T-helper 22 cell (primary cell): ENCODE data around the gene TAPT1.
"Not testable (repeated sequence)": the region's sequence is repeated elsewhere in the genome, so short reads cannot be mapped to it uniquely, and the experiment has no call there.

ENCODE experiments used
- DNase-seq: peaks from one replicate; pipeline ENCODE4 v3.0.0-alpha.2; 2020; ENCODE audit warnings: low read depth

TAPT1 gene, protein sequence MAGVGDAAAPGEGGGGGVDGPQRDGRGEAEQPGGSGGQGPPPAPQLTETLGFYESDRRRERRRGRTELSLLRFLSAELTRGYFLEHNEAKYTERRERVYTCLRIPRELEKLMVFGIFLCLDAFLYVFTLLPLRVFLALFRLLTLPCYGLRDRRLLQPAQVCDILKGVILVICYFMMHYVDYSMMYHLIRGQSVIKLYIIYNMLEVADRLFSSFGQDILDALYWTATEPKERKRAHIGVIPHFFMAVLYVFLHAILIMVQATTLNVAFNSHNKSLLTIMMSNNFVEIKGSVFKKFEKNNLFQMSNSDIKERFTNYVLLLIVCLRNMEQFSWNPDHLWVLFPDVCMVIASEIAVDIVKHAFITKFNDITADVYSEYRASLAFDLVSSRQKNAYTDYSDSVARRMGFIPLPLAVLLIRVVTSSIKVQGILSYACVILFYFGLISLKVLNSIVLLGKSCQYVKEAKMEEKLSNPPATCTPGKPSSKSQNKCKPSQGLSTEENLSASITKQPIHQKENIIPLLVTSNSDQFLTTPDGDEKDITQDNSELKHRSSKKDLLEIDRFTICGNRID

DNA sequence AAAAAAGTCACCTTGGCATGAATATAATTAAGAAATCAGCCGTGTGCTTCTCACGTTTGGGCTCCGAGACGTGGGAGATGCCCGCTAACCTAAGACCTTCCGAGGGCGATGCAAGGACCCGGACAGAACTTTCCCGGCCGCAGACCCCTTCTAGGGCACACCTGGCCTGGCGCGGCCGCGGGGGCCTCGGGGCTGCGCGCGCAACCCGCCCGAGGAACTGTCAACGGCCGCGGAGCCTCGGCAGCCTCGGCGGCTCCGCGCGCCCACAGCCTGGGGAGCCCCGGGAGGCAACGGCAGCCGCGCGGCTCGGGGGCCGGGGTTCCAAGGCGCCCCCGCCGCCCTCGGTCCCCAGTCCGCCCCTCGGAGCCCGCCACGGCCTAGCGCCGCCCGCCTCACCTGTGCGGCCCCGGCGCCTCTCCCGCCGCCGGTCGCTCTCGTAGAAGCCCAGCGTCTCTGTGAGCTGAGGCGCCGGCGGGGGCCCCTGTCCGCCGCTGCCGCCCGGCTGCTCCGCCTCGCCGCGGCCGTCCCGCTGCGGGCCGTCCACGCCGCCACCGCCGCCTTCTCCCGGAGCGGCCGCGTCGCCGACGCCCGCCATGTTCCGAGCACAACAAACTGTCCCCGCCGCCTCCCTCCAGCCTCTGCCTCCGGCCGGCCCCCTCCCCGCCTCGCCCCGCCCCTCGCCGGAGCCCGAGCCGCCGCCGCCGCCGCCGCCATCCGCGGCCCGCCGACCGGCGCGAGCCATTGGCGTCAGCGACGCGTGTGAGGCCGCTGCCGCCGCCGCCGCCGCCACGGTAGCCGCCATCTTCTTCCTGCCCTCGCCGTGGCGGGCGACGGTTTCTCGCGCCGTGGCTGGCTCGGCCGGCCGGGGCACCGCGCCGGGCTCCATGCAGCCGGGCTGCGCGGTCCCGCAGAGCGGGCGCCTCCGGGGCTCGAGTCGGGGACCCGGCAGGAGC lies at the start of gene TAPT1:
TSS of gene TAPT1 (minus strand) at position 609 of the 953 bp plus-strand sequence. CDS start at position 595, 14 bp downstream.
- peak; percentile 65 for DNase-seq

- no peak for DNase-seq
Observed at GRCh38 chr4:16271411-16271810, 45.1 kb upstream of the TAPT1 start.

GRCh38 chr4:16270454-16271328 lies 44.4 kb upstream of the TAPT1 start:
- DNase-seq: no peak

- not testable (repeated sequence) for DNase-seq
Observed at GRCh38 chr4:16269742-16270453, 43.6 kb upstream of the TAPT1 start.

DNA sequence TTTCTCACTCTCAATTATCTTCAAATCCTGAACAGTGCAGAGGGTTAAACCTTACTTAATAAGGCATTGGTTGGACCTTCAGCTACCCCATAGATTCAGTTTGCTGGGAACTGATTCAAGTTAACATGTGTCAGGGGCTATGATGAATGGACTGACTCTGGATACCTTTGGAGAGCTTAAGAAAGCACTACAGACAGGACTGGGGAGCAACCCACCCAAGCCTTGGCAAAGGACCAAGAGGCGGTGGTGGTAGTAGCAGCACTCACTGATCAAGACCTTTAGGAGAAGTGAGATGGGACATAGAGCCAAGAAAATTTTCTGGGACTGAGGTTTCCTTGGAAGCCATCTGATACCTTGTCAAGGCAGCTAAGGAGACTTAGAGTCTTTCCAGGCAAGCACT lies 43.0 kb upstream of the TAPT1 start:
- DNase-seq: no peak

DNA sequence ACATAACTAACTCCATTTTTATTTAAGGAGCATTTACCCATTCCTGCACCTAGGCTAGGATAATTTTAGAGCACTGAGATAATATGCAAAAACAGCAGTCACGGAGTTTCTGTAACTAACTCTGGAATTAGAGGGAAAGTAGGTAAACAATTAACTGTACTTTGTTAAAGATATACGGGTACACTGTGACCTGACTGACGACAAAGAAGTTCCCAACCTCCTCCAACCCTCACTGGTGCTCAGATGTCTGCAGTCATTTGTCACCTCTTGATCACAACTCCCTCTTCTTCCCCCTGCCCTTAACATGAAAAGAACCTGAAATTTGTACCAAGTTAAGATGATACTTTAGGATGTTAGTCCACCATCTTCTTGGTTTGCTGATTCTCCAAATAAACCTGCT lies 42.0 kb upstream of the TAPT1 start:
- DNase-seq: no peak

GRCh38 chr4:16267639-16268038 lies 41.4 kb upstream of the TAPT1 start:
- DNase-seq: no peak

DNA sequence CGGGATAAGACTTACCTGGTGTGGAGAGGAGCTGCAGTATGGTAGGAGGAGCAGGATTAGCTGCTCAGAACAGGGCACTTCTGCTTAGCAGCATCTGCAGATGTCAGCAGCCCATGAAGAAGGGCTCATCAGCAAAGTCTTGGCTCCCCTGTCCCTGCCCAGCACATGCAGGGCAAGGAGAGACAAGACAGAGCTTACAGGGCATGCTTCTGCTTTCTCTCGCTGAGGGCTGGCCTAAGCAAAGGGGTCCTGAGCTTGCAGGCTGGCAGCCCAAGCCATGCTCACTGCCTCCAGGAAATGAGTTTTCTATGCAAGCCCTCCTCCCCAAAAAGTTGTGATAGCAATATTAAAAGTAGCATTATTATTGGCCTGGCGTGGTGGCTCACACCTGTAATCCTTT lies 39.5 kb upstream of the TAPT1 start:
- no peak for DNase-seq

DNA sequence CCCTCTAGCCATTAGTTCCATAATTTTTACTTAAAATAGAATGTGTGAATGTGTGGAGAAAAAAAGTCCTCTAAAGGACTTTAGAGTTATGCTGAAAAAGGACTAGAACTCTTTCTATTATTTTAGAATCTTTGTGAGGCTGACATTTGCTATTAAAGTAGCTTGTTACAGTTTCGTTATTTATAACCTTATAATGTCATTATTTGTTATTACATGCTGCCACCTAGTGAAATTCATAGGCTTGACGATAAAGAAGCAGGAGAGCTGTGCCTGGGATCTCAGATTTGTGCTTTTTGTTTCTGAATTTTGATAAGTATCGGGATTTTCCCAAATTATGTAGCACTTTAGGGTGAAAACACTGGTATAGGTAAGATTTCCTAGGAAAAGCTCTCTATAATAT lies 38.5 kb upstream of the TAPT1 start:
- no peak for DNase-seq

DNA sequence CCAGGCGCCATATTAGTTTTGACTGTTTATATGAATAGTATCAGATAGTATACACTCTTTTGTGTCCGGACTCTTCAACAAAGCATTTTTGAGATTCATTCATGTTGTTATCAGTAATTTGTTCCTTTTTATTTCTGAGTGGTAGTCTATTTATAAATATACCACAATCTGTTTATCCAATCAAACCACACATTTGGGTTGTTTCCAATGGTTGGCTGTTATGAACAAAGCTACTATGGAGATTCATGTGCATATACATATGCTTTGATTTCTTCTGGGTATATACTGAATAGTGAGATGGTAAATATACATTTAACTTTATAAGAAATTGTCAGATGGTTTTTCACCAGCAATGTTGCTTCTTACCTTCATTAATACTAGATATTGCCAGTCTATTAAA lies 36.8 kb upstream of the TAPT1 start:
- no peak for DNase-seq

DNA sequence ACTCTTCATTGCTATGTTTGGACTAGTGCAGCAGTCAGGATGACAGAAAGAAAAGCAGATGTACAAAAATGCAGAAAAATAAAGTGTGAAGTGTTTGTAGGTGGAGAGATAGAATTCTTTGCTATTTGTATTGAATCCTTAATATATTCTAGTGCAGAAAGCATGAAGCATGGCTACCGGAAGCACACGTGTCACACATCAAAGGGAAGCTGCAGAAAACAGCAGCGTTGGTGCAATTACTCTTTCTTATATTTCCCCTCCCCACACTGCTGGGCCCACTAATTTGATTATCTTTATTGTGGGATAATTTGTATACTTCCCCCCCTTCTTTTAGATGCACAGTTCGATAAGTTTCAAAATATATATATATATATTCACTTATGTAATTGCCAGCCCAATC lies 35.9 kb upstream of the TAPT1 start:
- no peak for DNase-seq

DNA sequence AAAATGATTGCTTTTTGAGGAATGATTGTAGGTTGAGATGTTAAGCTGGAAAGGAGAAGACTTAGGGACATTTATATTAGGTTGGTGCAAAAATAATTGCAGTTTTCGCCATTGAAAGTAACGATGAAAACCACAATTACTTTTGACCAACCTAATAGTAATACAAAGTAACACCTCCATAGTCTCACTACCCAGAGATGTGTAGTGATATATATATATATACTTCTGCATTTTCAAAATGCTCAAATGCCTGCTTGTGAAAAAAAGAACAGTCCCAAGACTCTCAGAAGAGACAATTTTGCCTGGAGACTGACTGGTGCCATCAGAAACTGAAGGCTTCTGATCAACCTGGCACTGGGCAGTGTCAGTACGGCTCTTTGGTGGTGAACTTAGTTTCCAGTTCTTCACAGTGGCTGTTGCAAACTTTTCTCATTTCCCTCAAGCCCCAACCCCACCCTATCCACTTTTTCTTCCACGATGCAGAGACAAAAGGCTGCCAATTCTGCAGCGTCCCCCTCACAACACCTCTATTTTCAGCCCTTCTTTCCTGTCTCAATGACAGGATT lies 35.1 kb upstream of the TAPT1 start:
- no peak for DNase-seq

DNA sequence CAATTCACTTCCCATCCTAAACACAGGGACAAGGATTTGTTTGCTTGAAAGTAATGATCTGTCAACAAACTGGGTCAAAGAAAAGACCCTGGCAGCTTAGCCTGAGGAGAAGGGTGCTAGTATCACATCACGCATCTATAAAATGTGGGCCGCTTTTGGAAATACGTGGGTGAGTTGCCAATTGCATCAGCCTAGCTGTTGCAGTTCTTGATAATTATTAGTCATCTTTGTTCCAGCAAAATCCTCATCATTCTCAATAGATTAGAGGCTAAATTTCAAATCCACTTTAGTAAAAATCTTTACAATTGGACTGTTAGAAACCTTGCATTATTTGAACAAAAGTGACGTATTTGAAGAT lies 33.6 kb upstream of the TAPT1 start:
- DNase-seq: no peak

GRCh38 chr4:16259241-16259888 lies 33.1 kb upstream of the TAPT1 start:
- DNase-seq: no peak

- DNase-seq: no peak
Observed at GRCh38 chr4:16257611-16258010, 31.3 kb upstream of the TAPT1 start.

GRCh38 chr4:16256343-16256742 lies 30.1 kb upstream of the TAPT1 start:
- DNase-seq: no peak

DNA sequence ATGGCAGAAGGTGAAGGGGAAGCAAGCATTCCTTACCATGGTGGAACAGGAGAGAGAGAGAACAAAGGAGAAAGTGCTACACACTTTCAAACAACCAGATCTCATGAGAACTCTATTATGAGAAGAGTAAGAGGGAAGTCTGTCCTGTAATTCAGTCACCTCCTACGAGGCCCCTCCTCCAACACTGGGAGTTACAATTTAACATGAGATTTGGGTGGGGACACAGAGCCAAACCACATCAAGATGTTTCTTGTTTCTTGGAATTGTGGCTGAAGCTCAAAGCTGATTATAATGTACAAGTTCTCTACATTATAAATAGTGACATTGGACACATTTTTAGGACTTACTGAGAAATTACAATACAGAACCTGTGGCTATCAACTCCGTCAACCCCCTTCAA lies 29.5 kb upstream of the TAPT1 start:
- DNase-seq: no peak

GRCh38 chr4:16253127-16253960 lies 27.1 kb upstream of the TAPT1 start:
- no peak for DNase-seq

GRCh38 chr4:16250661-16251365 lies 24.5 kb upstream of the TAPT1 start:
- no peak for DNase-seq
